ENCODE data around the gene ABTB2. TPM values are rescaled to one million over a fixed set of nuclear protein-coding genes. Genes with fewer than 3 reads are reported as not detected.

Gene ABTB2
- total RNA-seq, 1 donor from 2014 or later: 72.8 TPM

GRCh38 chr11:34254011-34254410 lies 103.8 kb downstream of the ABTB2 start:
- Mint-ChIP-seq H3K36me3 (ENCODE audit: low read depth, unreplicated experiment) (no peaks in the 10 kb centered on the region), H3K4me3 (ENCODE audit: unreplicated experiment) (peak overlapping the region; percentile 47), H3K27ac (ENCODE audit: unreplicated experiment) (no peak overlapping the region), H3K9me3 (ENCODE audit: unreplicated experiment) (no peaks in the 10 kb centered on the region), H3K4me1 (ENCODE audit: unreplicated experiment) (peaks cover 27% of the 10 kb centered on the region), H3K27me3 (ENCODE audit: unreplicated experiment) (peaks cover 13% of the 10 kb centered on the region)
- TF ChIP-seq CTCF (IDR thresholded peaks at IDR 0.05; ENCODE audit: unreplicated experiment): no peak
- no peak for DNase-seq (ENCODE audit: low spot score)

- TF ChIP-seq CTCF (IDR thresholded peaks at IDR 0.05; ENCODE audit: unreplicated experiment): no peak
- H3K9me3 Mint-ChIP-seq (ENCODE audit: unreplicated experiment): no peaks in the 10 kb centered on the region
- H3K4me3 Mint-ChIP-seq (ENCODE audit: unreplicated experiment): no peak overlapping the region
- H3K27ac Mint-ChIP-seq (ENCODE audit: unreplicated experiment): no peak overlapping the region
- H3K27me3 Mint-ChIP-seq (ENCODE audit: unreplicated experiment): peaks cover 10% of the 10 kb centered on the region
- DNase-seq (ENCODE audit: low spot score): no peak
- no peaks in the 10 kb centered on the region for H3K36me3 Mint-ChIP-seq (ENCODE audit: low read depth, unreplicated experiment)
- peaks cover 31% of the 10 kb centered on the region for H3K4me1 Mint-ChIP-seq (ENCODE audit: unreplicated experiment)
Measured at GRCh38 chr11:34252651-34253050, 105.2 kb downstream of the ABTB2 start.

- Mint-ChIP-seq H3K4me3 (ENCODE audit: unreplicated experiment) (no peak overlapping the region), H3K27ac (ENCODE audit: unreplicated experiment) (no peak overlapping the region), H3K4me1 (ENCODE audit: unreplicated experiment) (peaks cover 31% of the 10 kb centered on the region), H3K27me3 (ENCODE audit: unreplicated experiment) (peaks cover 10% of the 10 kb centered on the region), H3K9me3 (ENCODE audit: unreplicated experiment) (no peaks in the 10 kb centered on the region), H3K36me3 (ENCODE audit: low read depth, unreplicated experiment) (no peaks in the 10 kb centered on the region)
- no peak for DNase-seq (ENCODE audit: low spot score)
- no peak for TF ChIP-seq CTCF (IDR thresholded peaks at IDR 0.05; ENCODE audit: unreplicated experiment)
Measured at GRCh38 chr11:34252015-34252414, 105.8 kb downstream of the ABTB2 start.

GRCh38 chr11:34251589-34251980 lies 106.2 kb downstream of the ABTB2 start:
- Mint-ChIP-seq H3K36me3 (ENCODE audit: low read depth, unreplicated experiment) (no peaks in the 10 kb centered on the region), H3K4me1 (ENCODE audit: unreplicated experiment) (peaks cover 31% of the 10 kb centered on the region), H3K9me3 (ENCODE audit: unreplicated experiment) (no peaks in the 10 kb centered on the region), H3K4me3 (ENCODE audit: unreplicated experiment) (no peak overlapping the region), H3K27ac (ENCODE audit: unreplicated experiment) (no peak overlapping the region), H3K27me3 (ENCODE audit: unreplicated experiment) (peaks cover 10% of the 10 kb centered on the region)
- no peak for DNase-seq (ENCODE audit: low spot score)
- TF ChIP-seq CTCF (IDR thresholded peaks at IDR 0.05; ENCODE audit: unreplicated experiment): no peak

GRCh38 chr11:34250732-34251588 lies 106.8 kb downstream of the ABTB2 start:
- H3K9me3 Mint-ChIP-seq (ENCODE audit: unreplicated experiment): no peaks in the 10 kb centered on the region
- DNase-seq (ENCODE audit: low spot score): no peak
- H3K4me1 Mint-ChIP-seq (ENCODE audit: unreplicated experiment): peaks cover 34% of the 10 kb centered on the region
- peaks cover 10% of the 10 kb centered on the region for H3K27me3 Mint-ChIP-seq (ENCODE audit: unreplicated experiment)
- H3K36me3 Mint-ChIP-seq (ENCODE audit: low read depth, unreplicated experiment): no peaks in the 10 kb centered on the region
- no peak for TF ChIP-seq CTCF (IDR thresholded peaks at IDR 0.05; ENCODE audit: unreplicated experiment)
- no peak overlapping the region for H3K27ac Mint-ChIP-seq (ENCODE audit: unreplicated experiment)
- no peak overlapping the region for H3K4me3 Mint-ChIP-seq (ENCODE audit: unreplicated experiment)
